Measurements from ENCODE around the gene LMF1.
"Not testable (repeated sequence)": the region's sequence is repeated elsewhere in the genome, so short reads cannot be mapped to it uniquely, and the experiment has no call there.

The LMF1 gene

GRCh38 chr16:965036-965395 is 5.8 kb downstream of the LMF1 start:
- H3K36me3 ChIP-seq (ENCODE audit: control insufficient read depth in 2 of 2, insufficient read depth in 2 of 2, low read length in 2 of 2), result peaks cover 0 to 4% of the 10 kb centered on the region in 2 donors
- peak overlapping the region; percentile 62 to 70 for H3K27ac ChIP-seq (ENCODE audit: low read depth in 2 of 2, low read length in 2 of 2)
- H3K4me1 ChIP-seq (ENCODE audit: control insufficient read depth in 2 of 2, insufficient read depth in 2 of 2, low read length in 2 of 2), result peaks cover 20 to 24% of the 10 kb centered on the region in 2 donors
- no peaks in the 10 kb centered on the region for H3K9me3 ChIP-seq (ENCODE audit: control insufficient read depth in 2 of 2, low read length in 2 of 2)
- no peaks in the 10 kb centered on the region for H3K27me3 ChIP-seq (ENCODE audit: control insufficient read depth in 2 of 2, insufficient read depth in 2 of 2, low read length in 2 of 2)
- peak overlapping the region; percentile 37 to 69 for H3K4me3 ChIP-seq (ENCODE audit: low read length in 2 of 2)
- peak overlapping the region; percentile 15 to 44 for H3K9ac ChIP-seq (ENCODE audit: low read depth in 1 of 2, low read length in 2 of 2)

DNA sequence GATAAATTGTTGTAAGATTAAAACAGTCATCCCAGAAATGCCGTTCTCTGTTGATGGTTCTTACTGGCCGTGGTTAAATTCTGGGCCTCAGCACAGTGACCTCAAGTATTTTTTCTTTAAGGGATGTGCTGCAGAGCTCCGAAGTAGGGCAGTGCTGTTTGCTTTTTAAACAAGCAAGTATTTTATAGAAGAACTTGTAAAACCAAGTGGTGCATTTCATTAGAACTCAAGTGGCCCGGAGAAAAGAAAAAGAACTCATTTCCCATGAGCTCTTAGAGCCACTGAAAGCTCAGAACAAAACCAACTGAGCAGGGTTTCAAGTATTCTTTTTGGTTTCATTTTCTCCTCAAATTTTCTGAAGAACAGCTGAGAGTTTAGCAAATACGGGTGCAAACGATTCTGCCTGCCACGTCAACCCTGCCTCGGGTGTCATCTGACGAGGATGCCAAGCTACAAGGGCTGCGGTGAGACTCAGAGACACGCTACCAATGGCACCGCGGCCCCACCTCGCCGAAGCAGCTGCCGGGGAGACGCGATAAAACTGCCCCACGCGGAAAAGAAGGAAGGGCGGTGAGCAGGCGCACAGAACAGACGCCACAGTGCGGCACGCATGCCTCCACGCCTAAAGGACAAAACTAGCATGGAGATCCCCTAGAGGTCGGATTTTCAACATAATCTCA is 6.3 kb downstream of the LMF1 start:
- peak overlapping the region; percentile 62 to 70 for H3K27ac ChIP-seq (ENCODE audit: low read depth in 2 of 2, low read length in 2 of 2)
- H3K9ac ChIP-seq (ENCODE audit: low read depth in 1 of 2, low read length in 2 of 2), result peak overlapping the region; percentile 15 to 44
- H3K9me3 ChIP-seq (ENCODE audit: control insufficient read depth in 2 of 2, low read length in 2 of 2), result no peaks in the 10 kb centered on the region
- no peaks in the 10 kb centered on the region for H3K27me3 ChIP-seq (ENCODE audit: control insufficient read depth in 2 of 2, insufficient read depth in 2 of 2, low read length in 2 of 2)
- H3K4me1 ChIP-seq (ENCODE audit: control insufficient read depth in 2 of 2, insufficient read depth in 2 of 2, low read length in 2 of 2), result peaks cover 15 to 19% of the 10 kb centered on the region in 2 donors
- peak overlapping the region; percentile 37 to 69 for H3K4me3 ChIP-seq (ENCODE audit: low read length in 2 of 2)
- peaks cover 0 to 4% of the 10 kb centered on the region in 2 donors for H3K36me3 ChIP-seq (ENCODE audit: control insufficient read depth in 2 of 2, insufficient read depth in 2 of 2, low read length in 2 of 2)

- Histone ChIP-seq H3K4me3 (ENCODE audit: low read length in 2 of 2) (peak overlapping the region; percentile 37 to 69), H3K36me3 (ENCODE audit: control insufficient read depth in 2 of 2, insufficient read depth in 2 of 2, low read length in 2 of 2) (peaks cover 0 to 4% of the 10 kb centered on the region in 2 donors), H3K27ac (ENCODE audit: low read depth in 2 of 2, low read length in 2 of 2) (peak overlapping the region; percentile 53 to 70), H3K9me3 (ENCODE audit: control insufficient read depth in 2 of 2, low read length in 2 of 2) (no peaks in the 10 kb centered on the region), H3K4me1 (ENCODE audit: control insufficient read depth in 2 of 2, insufficient read depth in 2 of 2, low read length in 2 of 2) (peaks cover 15 to 18% of the 10 kb centered on the region in 2 donors), H3K27me3 (ENCODE audit: control insufficient read depth in 2 of 2, insufficient read depth in 2 of 2, low read length in 2 of 2) (no peaks in the 10 kb centered on the region), H3K9ac (ENCODE audit: low read depth in 1 of 2, low read length in 2 of 2) (peak overlapping the region; percentile 16 to 49)
Observed at GRCh38 chr16:963913-964312, 6.9 kb downstream of the LMF1 start.

DNA sequence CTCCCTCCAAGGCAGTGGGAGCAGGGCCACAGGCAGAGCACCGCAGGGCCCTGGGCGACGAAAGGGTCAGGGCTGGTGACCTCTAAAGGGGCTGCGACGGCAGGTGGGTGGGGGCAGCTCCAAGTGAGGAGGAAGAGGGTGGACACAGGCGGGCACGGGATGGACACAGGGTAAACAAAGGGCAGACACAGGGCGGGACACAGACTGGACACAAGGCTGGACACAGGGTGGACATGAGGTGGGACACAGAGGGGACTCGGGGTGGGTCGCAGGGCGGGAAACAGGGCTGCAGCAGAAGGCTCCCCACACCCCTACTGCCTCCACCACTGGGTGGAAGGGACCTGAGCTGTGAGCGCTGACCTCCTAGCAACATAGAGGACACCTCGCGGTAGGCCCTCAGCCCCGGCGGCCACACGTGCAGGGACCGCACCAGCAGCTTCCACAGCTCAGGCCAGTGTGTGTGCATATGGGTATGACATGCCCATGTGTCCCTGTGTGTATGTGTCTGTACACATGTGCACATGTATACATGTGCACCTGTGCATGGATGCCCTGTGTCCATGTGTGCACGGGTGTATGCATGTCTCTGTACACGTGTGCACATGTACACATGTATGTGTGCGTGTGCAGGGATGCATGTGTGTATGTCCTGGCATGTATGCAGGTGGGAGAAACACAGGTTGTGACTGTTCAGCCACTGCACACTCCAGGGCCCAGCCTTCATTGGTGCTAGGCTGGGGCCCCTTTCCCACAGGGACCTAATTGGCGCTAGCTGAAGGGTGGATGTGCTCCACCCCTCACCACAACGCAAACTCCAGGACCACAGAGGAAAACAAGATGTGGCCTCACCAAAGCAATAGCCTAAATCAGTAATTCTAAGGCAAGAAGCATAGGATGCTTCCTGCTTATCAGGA is 7.6 kb downstream of the LMF1 start:
- H3K4me1 ChIP-seq (ENCODE audit: control insufficient read depth in 2 of 2, insufficient read depth in 2 of 2, low read length in 2 of 2), result peaks cover 15 to 18% of the 10 kb centered on the region in 2 donors
- peak overlapping the region; percentile 16 to 49 for H3K9ac ChIP-seq (ENCODE audit: low read depth in 1 of 2, low read length in 2 of 2)
- peaks cover 0 to 4% of the 10 kb centered on the region in 2 donors for H3K36me3 ChIP-seq (ENCODE audit: control insufficient read depth in 2 of 2, insufficient read depth in 2 of 2, low read length in 2 of 2)
- H3K4me3 ChIP-seq (ENCODE audit: low read length in 2 of 2), result peak overlapping the region in 1 of 2 donors; percentile 69
- no peaks in the 10 kb centered on the region for H3K27me3 ChIP-seq (ENCODE audit: control insufficient read depth in 2 of 2, insufficient read depth in 2 of 2, low read length in 2 of 2)
- H3K9me3 ChIP-seq (ENCODE audit: control insufficient read depth in 2 of 2, low read length in 2 of 2), result no peaks in the 10 kb centered on the region
- peak overlapping the region; percentile 53 to 70 for H3K27ac ChIP-seq (ENCODE audit: low read depth in 2 of 2, low read length in 2 of 2)

DNA sequence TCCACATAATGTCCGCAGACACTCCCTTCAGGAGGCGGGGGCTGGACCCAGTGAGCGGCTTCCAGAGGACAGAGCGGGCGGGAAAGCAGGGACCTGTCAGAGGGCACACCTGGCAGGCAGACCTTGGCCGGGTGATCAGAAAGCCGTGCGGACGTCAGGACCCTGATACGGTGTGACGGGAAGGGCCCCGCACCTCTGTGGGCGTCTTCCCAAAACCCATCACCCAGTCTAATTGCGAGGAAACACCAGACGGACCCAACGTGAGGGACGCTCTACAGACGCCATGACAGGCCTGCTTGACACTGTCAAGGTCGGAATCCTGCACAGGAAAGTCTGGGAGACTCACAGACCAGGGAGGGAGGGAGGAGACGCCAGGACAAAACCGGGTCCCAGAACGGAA is 8.4 kb downstream of the LMF1 start:
- Histone ChIP-seq H3K27ac (ENCODE audit: low read depth in 2 of 2, low read length in 2 of 2) (no peak overlapping the region), H3K9ac (ENCODE audit: low read depth in 1 of 2, low read length in 2 of 2) (no peak overlapping the region), H3K36me3 (ENCODE audit: control insufficient read depth in 2 of 2, insufficient read depth in 2 of 2, low read length in 2 of 2) (peaks cover 0 to 4% of the 10 kb centered on the region in 2 donors), H3K27me3 (ENCODE audit: control insufficient read depth in 2 of 2, insufficient read depth in 2 of 2, low read length in 2 of 2) (no peaks in the 10 kb centered on the region), H3K9me3 (ENCODE audit: control insufficient read depth in 2 of 2, low read length in 2 of 2) (no peaks in the 10 kb centered on the region), H3K4me3 (ENCODE audit: low read length in 2 of 2) (no peak overlapping the region), H3K4me1 (ENCODE audit: control insufficient read depth in 2 of 2, insufficient read depth in 2 of 2, low read length in 2 of 2) (peaks cover 15 to 18% of the 10 kb centered on the region in 2 donors)

DNA sequence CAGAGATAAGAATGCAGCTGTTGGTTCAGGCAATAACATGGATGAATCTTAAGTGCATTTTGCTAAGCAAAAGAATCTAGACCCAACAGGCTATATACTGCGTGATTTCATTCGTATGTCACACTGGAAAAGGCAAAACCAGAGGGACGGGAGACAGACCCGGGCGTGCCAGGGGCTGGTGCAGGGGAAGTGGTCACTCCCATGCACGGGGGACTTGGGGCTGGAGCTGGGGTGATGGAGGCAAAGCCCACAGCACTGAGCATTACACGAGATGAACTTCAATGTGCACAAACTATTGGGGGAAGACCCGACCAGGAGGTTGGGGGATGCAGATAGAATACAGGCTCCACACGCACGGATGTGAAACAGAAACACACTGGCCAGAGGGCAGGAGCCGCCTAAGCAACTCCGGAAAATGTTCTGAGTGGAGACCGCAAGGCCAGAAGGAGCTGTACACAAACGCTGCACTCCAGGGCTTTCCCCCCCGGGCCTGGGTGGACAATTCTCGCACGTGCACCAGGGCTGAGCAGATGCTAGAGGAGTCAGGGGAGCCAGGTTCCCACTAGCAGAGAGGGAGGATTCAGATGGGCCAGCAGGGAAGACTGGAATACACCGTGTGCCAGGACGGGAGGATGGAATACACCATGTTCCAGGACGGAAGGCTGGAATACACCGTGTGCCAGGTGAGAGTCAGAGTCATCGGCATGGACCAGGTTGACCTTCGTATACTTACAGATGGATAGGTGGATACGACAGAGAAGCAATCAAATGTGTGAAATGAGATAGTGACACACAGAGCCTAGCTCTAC is 11.3 kb downstream of the LMF1 start:
- H3K27me3 ChIP-seq (ENCODE audit: control insufficient read depth in 2 of 2, insufficient read depth in 2 of 2, low read length in 2 of 2), result no peaks in the 10 kb centered on the region
- no peak overlapping the region for H3K9ac ChIP-seq (ENCODE audit: low read depth in 1 of 2, low read length in 2 of 2)
- H3K36me3 ChIP-seq (ENCODE audit: control insufficient read depth in 2 of 2, insufficient read depth in 2 of 2, low read length in 2 of 2), result peaks cover 0 to 3% of the 10 kb centered on the region in 2 donors
- H3K27ac ChIP-seq (ENCODE audit: low read depth in 2 of 2, low read length in 2 of 2), result no peak overlapping the region
- H3K4me1 ChIP-seq (ENCODE audit: control insufficient read depth in 2 of 2, insufficient read depth in 2 of 2, low read length in 2 of 2), result peaks cover 10 to 11% of the 10 kb centered on the region in 2 donors
- no peak overlapping the region for H3K4me3 ChIP-seq (ENCODE audit: low read length in 2 of 2)
- no peaks in the 10 kb centered on the region for H3K9me3 ChIP-seq (ENCODE audit: control insufficient read depth in 2 of 2, low read length in 2 of 2)

DNA sequence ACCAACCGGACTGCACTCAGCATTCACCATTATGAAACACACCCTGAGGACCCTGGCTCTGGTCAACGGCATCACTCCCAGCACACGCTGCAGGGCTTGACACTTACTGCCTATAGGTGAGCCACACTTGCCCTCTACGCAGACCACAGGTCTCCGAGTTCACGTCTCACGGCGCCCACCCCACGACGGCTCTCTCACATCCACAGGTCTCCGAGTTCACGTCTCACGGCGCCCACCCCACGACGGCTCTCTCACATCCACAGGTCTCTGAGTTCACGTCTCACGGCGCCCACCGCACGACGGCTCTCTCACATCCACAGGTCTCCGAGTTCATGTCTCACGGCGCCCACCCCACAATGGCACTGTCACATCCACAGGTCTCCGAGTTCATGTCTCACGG is 15.0 kb downstream of the LMF1 start:
- not testable (repeated sequence) for H3K9me3 ChIP-seq (ENCODE audit: control insufficient read depth in 2 of 2, low read length in 2 of 2); H3K9ac ChIP-seq (ENCODE audit: low read depth in 1 of 2, low read length in 2 of 2); H3K27ac ChIP-seq (ENCODE audit: low read depth in 2 of 2, low read length in 2 of 2); H3K27me3 ChIP-seq (ENCODE audit: control insufficient read depth in 2 of 2, insufficient read depth in 2 of 2, low read length in 2 of 2); H3K4me1 ChIP-seq (ENCODE audit: control insufficient read depth in 2 of 2, insufficient read depth in 2 of 2, low read length in 2 of 2); H3K4me3 ChIP-seq (ENCODE audit: low read length in 2 of 2)
- peaks cover 0 to 12% of the 10 kb centered on the region in 2 donors for H3K36me3 ChIP-seq (ENCODE audit: control insufficient read depth in 2 of 2, insufficient read depth in 2 of 2, low read length in 2 of 2)

DNA sequence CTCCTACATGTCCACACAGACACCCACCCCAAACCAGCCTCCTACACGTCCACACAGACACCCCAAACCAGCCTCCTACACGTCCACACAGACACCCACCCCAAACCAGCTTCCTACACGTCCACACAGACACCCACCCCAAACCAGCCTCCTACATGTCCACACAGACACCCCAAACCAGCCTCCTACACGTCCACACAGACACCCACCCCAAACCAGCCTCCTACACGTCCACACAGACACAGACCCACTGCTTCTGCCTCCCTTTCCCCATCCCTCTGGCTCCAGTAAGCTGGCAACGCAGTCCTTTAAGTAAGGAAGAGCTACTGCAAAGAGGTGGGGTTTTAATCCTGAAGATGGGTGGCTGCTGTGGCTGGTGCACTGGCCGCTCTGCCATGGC is 17.0 kb downstream of the LMF1 start:
- not testable (repeated sequence) for H3K27me3 ChIP-seq (ENCODE audit: control insufficient read depth in 2 of 2, insufficient read depth in 2 of 2, low read length in 2 of 2); H3K27ac ChIP-seq (ENCODE audit: low read depth in 2 of 2, low read length in 2 of 2); H3K9ac ChIP-seq (ENCODE audit: low read depth in 1 of 2, low read length in 2 of 2); H3K9me3 ChIP-seq (ENCODE audit: control insufficient read depth in 2 of 2, low read length in 2 of 2); H3K4me1 ChIP-seq (ENCODE audit: control insufficient read depth in 2 of 2, insufficient read depth in 2 of 2, low read length in 2 of 2); H3K4me3 ChIP-seq (ENCODE audit: low read length in 2 of 2)
- H3K36me3 ChIP-seq (ENCODE audit: control insufficient read depth in 2 of 2, insufficient read depth in 2 of 2, low read length in 2 of 2), result peaks cover 0 to 12% of the 10 kb centered on the region in 2 donors

GRCh38 chr16:952321-952720 is 18.5 kb downstream of the LMF1 start:
- H3K27ac ChIP-seq (ENCODE audit: low read depth in 2 of 2, low read length in 2 of 2), result no peak overlapping the region
- H3K36me3 ChIP-seq (ENCODE audit: control insufficient read depth in 2 of 2, insufficient read depth in 2 of 2, low read length in 2 of 2), result peaks cover 0 to 12% of the 10 kb centered on the region in 2 donors
- no peak overlapping the region for H3K4me3 ChIP-seq (ENCODE audit: low read length in 2 of 2)
- H3K27me3 ChIP-seq (ENCODE audit: control insufficient read depth in 2 of 2, insufficient read depth in 2 of 2, low read length in 2 of 2), result no peaks in the 10 kb centered on the region
- no peaks in the 10 kb centered on the region for H3K4me1 ChIP-seq (ENCODE audit: control insufficient read depth in 2 of 2, insufficient read depth in 2 of 2, low read length in 2 of 2)
- H3K9me3 ChIP-seq (ENCODE audit: control insufficient read depth in 2 of 2, low read length in 2 of 2), result no peaks in the 10 kb centered on the region
- H3K9ac ChIP-seq (ENCODE audit: low read depth in 1 of 2, low read length in 2 of 2), result no peak overlapping the region
